WERI-Rb-1 (cell line): ENCODE data around the gene PRKCB.

ENCODE experiments used
- DNase-seq: peaks from one replicate; pipeline ENCODE4 v3.0.0-alpha.2; 2020
- H3K27ac ChIP-seq: fragments of 250-450 bp; sonication (Bioruptor Pico); 2 replicates; pipeline ENCODE4 v1.5.1; 2020; ENCODE audit warnings: mild to moderate bottlenecking, moderate library complexity
- H3K27me3 ChIP-seq: fragments of 250-450 bp; sonication (Bioruptor Pico); 2 replicates; pipeline ENCODE4 v1.5.1; 2021; ENCODE audit warnings: mild to moderate bottlenecking, low read depth, moderate library complexity; ENCODE audit not compliant: insufficient read depth, severe bottlenecking
- H3K36me3 ChIP-seq: fragments of 250-450 bp; sonication (Bioruptor Pico); 2 replicates; pipeline ENCODE4 v1.5.1; 2020; ENCODE audit warnings: mild to moderate bottlenecking, moderate library complexity
- H3K4me3 ChIP-seq: 2 replicates; pipeline ENCODE4 v1.5.1; 2011; ENCODE audit warnings: low read depth, mild to moderate bottlenecking, control low read depth, low read length
- H3K9me3 ChIP-seq: fragments of 250-450 bp; sonication (Bioruptor Pico); 2 replicates; pipeline ENCODE4 v1.5.1; 2021; ENCODE audit warnings: mild to moderate bottlenecking, moderate library complexity; ENCODE audit not compliant: severe bottlenecking
- CTCF ChIP-seq: IDR thresholded peaks from 2 replicates; pipeline ENCODE4 v1.5.1; 2011; ENCODE audit warnings: low read depth, mild to moderate bottlenecking, control low read depth, inconsistent platforms, low read length

The PRKCB gene

GRCh38 chr16:24051125-24051524 lies 215.3 kb downstream of the PRKCB start:
- no peak for TF ChIP-seq CTCF
- Histone ChIP-seq H3K4me3 (no peak overlapping the region), H3K27ac (no peak overlapping the region), H3K9me3 (no peaks in the 10 kb centered on the region), H3K27me3 (no peaks in the 10 kb centered on the region), H3K36me3 (no peaks in the 10 kb centered on the region)
- DNase-seq, result no peak

GRCh38 chr16:24052329-24053098 lies 216.7 kb downstream of the PRKCB start:
- H3K36me3 ChIP-seq, result no peaks in the 10 kb centered on the region
- no peak for DNase-seq
- H3K4me3 ChIP-seq, result no peak overlapping the region
- H3K9me3 ChIP-seq, result no peaks in the 10 kb centered on the region
- no peak for TF ChIP-seq CTCF
- no peaks in the 10 kb centered on the region for H3K27me3 ChIP-seq
- no peak overlapping the region for H3K27ac ChIP-seq

GRCh38 chr16:24053099-24053946 lies 217.5 kb downstream of the PRKCB start:
- H3K9me3 ChIP-seq, result no peaks in the 10 kb centered on the region

DNA sequence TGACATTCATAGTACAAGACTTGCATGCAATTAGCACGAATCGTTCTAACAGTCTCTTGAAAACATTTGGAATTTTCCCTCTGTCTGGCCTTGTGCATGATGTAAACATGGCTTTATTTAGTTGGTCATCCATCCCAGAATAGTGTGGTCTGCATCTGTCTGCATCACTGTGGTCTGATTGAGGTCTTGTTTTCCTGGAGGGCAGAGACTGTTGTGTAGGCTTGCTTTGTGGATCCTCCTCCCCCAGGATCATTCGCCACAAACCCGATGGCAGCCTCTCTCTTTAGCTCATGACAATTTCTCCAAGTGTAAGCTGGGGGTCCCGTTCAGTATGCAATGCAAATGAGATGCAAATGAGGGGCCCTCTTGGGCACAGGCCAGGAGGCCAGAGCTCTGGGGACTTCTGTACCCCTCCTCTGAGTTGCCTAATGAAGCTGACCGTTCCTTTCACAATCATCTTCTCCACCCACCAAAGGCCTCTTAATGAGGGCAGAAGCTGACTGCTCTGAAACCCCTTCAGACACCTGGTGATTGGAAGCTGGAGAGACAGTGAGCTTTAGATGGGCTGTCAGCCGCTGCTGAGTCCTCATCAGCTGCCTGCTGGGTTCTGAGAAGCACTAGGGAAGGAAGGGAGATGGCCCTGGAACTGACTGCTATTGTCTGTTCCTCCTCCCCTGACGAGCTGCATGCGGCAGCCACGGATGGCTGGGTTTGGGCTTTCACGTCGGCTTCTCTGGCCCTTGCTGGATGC lies 219.1 kb downstream of the PRKCB start:
- Histone ChIP-seq H3K36me3 (no peaks in the 10 kb centered on the region), H3K4me3 (no peak overlapping the region), H3K27me3 (no peaks in the 10 kb centered on the region), H3K27ac (no peak overlapping the region), H3K9me3 (no peaks in the 10 kb centered on the region)
- TF ChIP-seq CTCF, result no peak
- no peak for DNase-seq

More at GRCh38 chr16:24053099-24053946, 217.5 kb downstream of the PRKCB start:
- no peak for TF ChIP-seq CTCF
- Histone ChIP-seq H3K4me3 (no peak overlapping the region), H3K36me3 (no peaks in the 10 kb centered on the region), H3K27me3 (no peaks in the 10 kb centered on the region), H3K27ac (no peak overlapping the region)
- no peak for DNase-seq

DNA sequence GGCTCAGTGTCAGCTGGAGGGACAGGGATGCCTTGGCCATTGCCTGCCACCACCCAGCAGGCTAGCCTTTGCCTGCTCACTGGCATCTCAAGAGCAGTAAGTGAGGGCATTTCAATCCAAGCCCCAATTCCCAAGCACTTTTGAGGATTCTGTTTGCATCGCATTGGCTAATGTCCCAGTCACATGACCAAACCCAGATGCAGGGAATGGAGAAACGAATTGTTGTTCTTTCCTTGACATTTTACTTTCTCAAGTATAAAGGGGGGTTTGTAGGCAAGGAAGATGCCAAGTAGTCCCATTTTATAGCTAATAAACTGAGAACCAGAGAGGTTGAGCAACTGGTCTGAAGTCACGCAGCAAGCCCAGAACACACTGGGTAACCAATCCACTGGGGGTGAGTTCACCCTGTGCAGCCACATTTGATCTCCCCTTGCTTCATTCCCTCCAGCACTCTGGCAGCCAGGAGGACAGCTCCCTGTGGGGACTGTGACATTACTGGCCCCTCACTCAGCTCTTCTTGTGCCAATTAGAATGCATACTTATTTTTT lies 226.6 kb downstream of the PRKCB start:
- H3K36me3 ChIP-seq, result no peaks in the 10 kb centered on the region
- TF ChIP-seq CTCF, result no peak
- no peak for DNase-seq

More for the DNA sequence above, 226.6 kb downstream of the PRKCB start:
- Histone ChIP-seq H3K9me3 (no peaks in the 10 kb centered on the region), H3K27ac (no peak overlapping the region), H3K4me3 (no peak overlapping the region), H3K27me3 (no peaks in the 10 kb centered on the region)
